NCI-H146 (cell line): Measurements from ENCODE around the gene EHD2.

Experiments used
- DNase-seq: peaks from one replicate; lab custom pipeline; 2025; lab: John Stamatoyannopoulos, UW

EHD2 gene

GRCh38 chr19:47691090-47691489 lies 22.1 kb upstream of the EHD2 start:
- DNase-seq = no peak

- DNase-seq = no peak
These were observed 21.4 kb upstream of the EHD2 start for GRCh38 chr19:47691782-47692181.

- no peak for DNase-seq
These were observed 19.7 kb upstream of the EHD2 start for GRCh38 chr19:47693489-47693888.

- no peak for DNase-seq
These were observed 19.3 kb upstream of the EHD2 start for GRCh38 chr19:47693903-47694302.

- no peak for DNase-seq
These were observed 18.6 kb upstream of the EHD2 start for GRCh38 chr19:47694466-47695273.

- no peak for DNase-seq
These were observed 17.5 kb upstream of the EHD2 start for GRCh38 chr19:47695533-47696262.

GRCh38 chr19:47696635-47697034 lies 16.6 kb upstream of the EHD2 start:
- DNase-seq = no peak

GRCh38 chr19:47697863-47698609 lies 15.2 kb upstream of the EHD2 start:
- DNase-seq = peak; percentile 75

GRCh38 chr19:47698631-47699359 lies 14.4 kb upstream of the EHD2 start:
- DNase-seq = no peak

GRCh38 chr19:47699360-47699917 lies 13.8 kb upstream of the EHD2 start:
- peak; percentile 61 for DNase-seq

- no peak for DNase-seq
These were observed 12.1 kb upstream of the EHD2 start for GRCh38 chr19:47700934-47701716.

- DNase-seq = no peak
These were observed 11.3 kb upstream of the EHD2 start for GRCh38 chr19:47701717-47702552.

- no peak for DNase-seq
These were observed 10.6 kb upstream of the EHD2 start for GRCh38 chr19:47702671-47703070.

- DNase-seq = no peak
These were observed 9.9 kb upstream of the EHD2 start for GRCh38 chr19:47703301-47703700.

GRCh38 chr19:47704024-47704423 lies 9.2 kb upstream of the EHD2 start:
- no peak for DNase-seq

- no peak for DNase-seq
These were observed 8.6 kb upstream of the EHD2 start for GRCh38 chr19:47704656-47705055.

GRCh38 chr19:47707135-47707925 lies 5.9 kb upstream of the EHD2 start:
- peak; percentile 84 for DNase-seq

- peak; percentile 46 for DNase-seq
These were observed 1.5 kb upstream of the EHD2 start for GRCh38 chr19:47711652-47712242.

GRCh38 chr19:47714339-47714738 lies 1.1 kb downstream of the EHD2 start:
- no peak for DNase-seq
